Caco-2 (cell line): ENCODE data around the gene PFKP. TPM values are rescaled to one million over a fixed set of nuclear protein-coding genes. Genes with fewer than 3 reads are reported as not detected.

Source experiments
- BruUV-seq: library from RNA; stranded (reverse); fragments of 400-500 nt; replicated peaks from 2 replicates; lab custom pipeline; 2021; lab: Mats Ljungman, UMichigan
- CTCF ChIA-PET: fragments of 300-600 bp; sonication (Branson Sonifier 250); formaldehyde crosslinking; loops from one replicate; lab custom pipeline; 2022; ENCODE audit warnings: antibody characterized with exemption; lab: Charles Lee
- POLR2A ChIA-PET: fragments of 300-600 bp; sonication (Branson Sonifier 250); formaldehyde crosslinking; loops from one replicate; lab custom pipeline; 2022; ENCODE audit warnings: antibody characterized with exemption; lab: Charles Lee
- DNase-seq, 2 experiments: peaks; one replicate each; pipeline versions ENCODE4 v3.0.0 to v3.0.0-alpha.2; 2020 to 2022
- H3K27me3 ChIP-seq: replicated peaks from 2 replicates; pipeline ENCODE4 v1.6.0; 2011; ENCODE audit warnings: low read length; ENCODE audit not compliant: control insufficient read depth, insufficient read depth
- H3K36me3 ChIP-seq: 2 replicates; pipeline ENCODE4 v1.5.1; 2011; ENCODE audit warnings: low read length; ENCODE audit not compliant: control insufficient read depth, insufficient read depth
- H3K4me1 ChIP-seq: fragments of 250-450 bp; sonication (Bioruptor Pico); 2 replicates; pipeline ENCODE4 v1.5.1; 2020; ENCODE audit warnings: mild to moderate bottlenecking
- H3K4me3 ChIP-seq: 2 replicates; pipeline ENCODE4 v1.5.1; 2011; ENCODE audit warnings: low read depth, mild to moderate bottlenecking, control low read depth, low read length
- H3K9me3 ChIP-seq: fragments of 250-450 bp; sonication (Bioruptor Pico); 2 replicates; pipeline ENCODE4 v1.5.1; 2020; ENCODE audit warnings: mild to moderate bottlenecking, moderate library complexity
- H3K27ac Mint-ChIP-seq: one replicate; pipeline ENCODE4 v1.8.0; 2022; ENCODE audit warnings: mixed read lengths; ENCODE audit not compliant: unreplicated experiment
- H3K27me3 Mint-ChIP-seq: one replicate; pipeline ENCODE4 v1.8.0; 2022; ENCODE audit warnings: mixed read lengths; ENCODE audit not compliant: insufficient read depth, unreplicated experiment
- H3K36me3 Mint-ChIP-seq: one replicate; pipeline ENCODE4 v1.8.0; 2022; ENCODE audit warnings: mild to moderate bottlenecking, mixed read lengths; ENCODE audit not compliant: insufficient read depth, unreplicated experiment
- H3K4me1 Mint-ChIP-seq: one replicate; pipeline ENCODE4 v1.8.0; 2022; ENCODE audit warnings: low read depth, mixed read lengths; ENCODE audit not compliant: unreplicated experiment
- H3K4me3 Mint-ChIP-seq: one replicate; pipeline ENCODE4 v1.8.0; 2022; ENCODE audit warnings: mild to moderate bottlenecking, moderate library complexity, mixed read lengths; ENCODE audit not compliant: unreplicated experiment
- H3K9me3 Mint-ChIP-seq: one replicate; pipeline ENCODE4 v1.8.0; 2022; ENCODE audit warnings: mixed read lengths; ENCODE audit not compliant: unreplicated experiment
- intact Hi-C: fragments of 100-400 bp; cut with micrococcal nuclease; formaldehyde crosslinking; loops from one replicate; pipeline ENCODE4 v1.10.0; 2022; ENCODE audit not compliant: unreplicated experiment
- total RNA-seq: library from RNA; stranded (reverse); gene quantifications from 2 replicates; pipeline ENCODE4 v1.2.3, GENCODE V29; 2022
- TF ChIP-seq, protein P1 (sequence below), 2 experiments: fragments of 200-600 bp in 1 of 2; IDR thresholded peaks; 1 replicate in 1 of 2; 2 replicates in 1 of 2; pipeline versions ENCODE4 v1.5.1 to v1.8.0; 2011 to 2022; ENCODE audit warnings: antibody characterized with exemption in 1 of 2, control low read depth in 1 of 2, inconsistent platforms in 1 of 2, low read depth in 1 of 2, low read length in 1 of 2, mild to moderate bottlenecking in 1 of 2, moderate library complexity in 1 of 2; ENCODE audit not compliant: insufficient read depth in 1 of 2, severe bottlenecking in 1 of 2, unreplicated experiment in 1 of 2

The PFKP gene
- total RNA-seq, 1 experiment from 2014 or later = 218 TPM

DNA sequence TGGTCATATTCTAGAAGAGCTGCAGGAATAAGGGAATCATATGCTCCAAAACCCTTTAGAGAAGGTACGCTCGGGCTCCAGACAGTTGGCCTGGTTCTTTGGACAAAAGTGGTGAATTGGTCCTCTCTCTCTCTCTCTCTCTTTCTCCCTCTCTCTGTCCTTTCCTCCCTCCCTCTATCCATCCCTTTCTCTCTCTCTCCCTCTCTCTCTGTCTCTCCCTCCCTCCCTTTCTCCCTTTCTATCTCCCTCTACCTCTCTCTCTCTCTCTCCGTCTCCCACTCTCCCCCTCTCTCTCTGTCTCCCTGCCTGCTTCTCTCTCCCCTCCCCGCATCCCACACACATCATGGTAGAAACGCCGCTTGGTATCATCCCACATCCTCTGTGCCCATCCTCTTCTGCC is 19.8 kb upstream of the PFKP start:
- Histone ChIP-seq H3K9me3 (no peaks in the 10 kb centered on the region), H3K36me3 (no peaks in the 10 kb centered on the region), H3K27me3 (no peaks in the 10 kb centered on the region), H3K4me3 (no peak overlapping the region), H3K4me1 (peaks cover 24% of the 10 kb centered on the region)
- TF ChIP-seq, protein P1, sequence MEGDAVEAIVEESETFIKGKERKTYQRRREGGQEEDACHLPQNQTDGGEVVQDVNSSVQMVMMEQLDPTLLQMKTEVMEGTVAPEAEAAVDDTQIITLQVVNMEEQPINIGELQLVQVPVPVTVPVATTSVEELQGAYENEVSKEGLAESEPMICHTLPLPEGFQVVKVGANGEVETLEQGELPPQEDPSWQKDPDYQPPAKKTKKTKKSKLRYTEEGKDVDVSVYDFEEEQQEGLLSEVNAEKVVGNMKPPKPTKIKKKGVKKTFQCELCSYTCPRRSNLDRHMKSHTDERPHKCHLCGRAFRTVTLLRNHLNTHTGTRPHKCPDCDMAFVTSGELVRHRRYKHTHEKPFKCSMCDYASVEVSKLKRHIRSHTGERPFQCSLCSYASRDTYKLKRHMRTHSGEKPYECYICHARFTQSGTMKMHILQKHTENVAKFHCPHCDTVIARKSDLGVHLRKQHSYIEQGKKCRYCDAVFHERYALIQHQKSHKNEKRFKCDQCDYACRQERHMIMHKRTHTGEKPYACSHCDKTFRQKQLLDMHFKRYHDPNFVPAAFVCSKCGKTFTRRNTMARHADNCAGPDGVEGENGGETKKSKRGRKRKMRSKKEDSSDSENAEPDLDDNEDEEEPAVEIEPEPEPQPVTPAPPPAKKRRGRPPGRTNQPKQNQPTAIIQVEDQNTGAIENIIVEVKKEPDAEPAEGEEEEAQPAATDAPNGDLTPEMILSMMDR (IDR thresholded peaks at IDR 0.05; ENCODE audit: insufficient read depth in 1 of 2, low read depth in 1 of 2, low read length in 1 of 2, severe bottlenecking in 1 of 2, unreplicated experiment in 1 of 2) = no peak
- ChIA-PET POLR2A (no interaction called here), CTCF (no interaction called here)
- Mint-ChIP-seq H3K4me3 (no peak overlapping the region), H3K36me3 (no peaks in the 10 kb centered on the region), H3K9me3 (no peaks in the 10 kb centered on the region), H3K27ac (no peak overlapping the region), H3K27me3 (no peaks in the 10 kb centered on the region), H3K4me1 (peaks cover 22% of the 10 kb centered on the region)
- no peak for DNase-seq
- intact Hi-C loops = no loop called here
- BruUV-seq = no TSS peak

DNA sequence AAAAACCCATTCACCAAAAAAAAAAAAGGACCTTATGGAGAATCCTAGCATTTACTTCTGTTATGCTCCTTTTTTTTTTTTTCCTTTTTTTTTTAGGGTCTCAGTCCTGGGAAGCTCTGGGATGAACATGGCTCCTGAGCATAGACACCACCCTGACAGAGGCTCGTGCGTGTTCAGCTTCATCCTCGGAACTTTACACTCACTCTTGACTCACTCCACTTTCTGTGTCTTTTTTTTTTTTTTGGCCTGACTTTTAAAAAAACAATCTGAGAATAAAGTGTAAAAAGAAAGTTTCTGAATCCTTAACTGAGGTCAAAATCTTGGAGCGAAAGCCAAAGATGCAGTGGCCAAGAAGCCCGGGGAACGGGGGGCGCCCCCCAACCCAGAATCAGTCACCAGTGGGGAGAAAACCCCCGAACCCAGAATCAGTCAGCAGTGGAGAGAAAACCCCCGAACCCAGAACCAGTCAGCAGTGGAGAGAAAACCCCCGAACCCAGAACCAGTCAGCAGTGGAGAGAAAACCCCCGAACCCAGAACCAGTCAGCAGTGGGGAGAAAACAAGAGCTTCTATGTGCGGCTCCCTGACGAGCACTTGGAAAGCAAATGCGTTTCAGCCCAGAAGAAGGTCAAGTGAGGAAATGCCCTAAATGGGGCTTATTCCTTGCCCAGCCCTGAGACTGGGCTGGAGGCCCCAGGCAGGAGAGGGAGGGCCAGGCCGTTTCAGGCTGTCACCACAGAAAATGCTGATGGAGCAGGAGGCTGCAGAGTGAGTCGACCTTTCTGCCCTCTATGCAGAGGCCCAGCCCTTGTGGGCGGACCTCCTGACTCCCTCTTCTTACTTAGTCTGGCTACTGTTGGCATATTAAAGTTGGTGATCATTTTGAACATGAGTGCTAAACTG is 19.0 kb upstream of the PFKP start:
- H3K4me1 ChIP-seq = peaks cover 31% of the 10 kb centered on the region
- no TSS peak for BruUV-seq
- TF ChIP-seq, protein P1 (IDR thresholded peaks at IDR 0.05; ENCODE audit: insufficient read depth in 1 of 2, low read depth in 1 of 2, low read length in 1 of 2, severe bottlenecking in 1 of 2, unreplicated experiment in 1 of 2) = no peak
- Mint-ChIP-seq H3K36me3 (no peaks in the 10 kb centered on the region), H3K4me1 (peaks cover 20% of the 10 kb centered on the region), H3K9me3 (no peaks in the 10 kb centered on the region), H3K27ac (no peak overlapping the region), H3K4me3 (no peak overlapping the region), H3K27me3 (no peaks in the 10 kb centered on the region)
- intact Hi-C loops = no loop called here
- H3K4me3 ChIP-seq = no peak overlapping the region
- ChIA-PET POLR2A (no interaction called here), CTCF (no interaction called here)
- H3K27me3 ChIP-seq = no peaks in the 10 kb centered on the region
- DNase-seq = no peak
- no peaks in the 10 kb centered on the region for H3K9me3 ChIP-seq
- no peaks in the 10 kb centered on the region for H3K36me3 ChIP-seq

DNA sequence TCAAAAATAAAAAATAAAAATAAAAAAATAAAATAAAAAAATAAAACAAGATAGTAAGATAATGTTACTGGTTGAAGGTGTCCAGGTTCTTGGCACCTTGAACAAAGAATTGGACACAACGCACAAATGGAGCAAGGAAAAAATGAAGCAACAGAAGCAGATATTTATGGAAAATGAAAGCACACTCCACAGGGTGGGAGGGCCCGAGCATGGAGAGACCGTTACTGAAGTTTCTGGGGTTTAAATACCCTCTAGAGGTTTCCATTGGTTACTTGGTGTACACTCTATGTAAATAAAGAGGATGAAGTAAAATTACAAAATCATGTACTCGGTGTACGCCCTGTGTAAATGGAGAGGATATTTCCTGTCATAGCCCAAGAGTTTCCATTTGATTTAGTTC is 15.7 kb upstream of the PFKP start:
- Histone ChIP-seq H3K36me3 (no peaks in the 10 kb centered on the region), H3K9me3 (no peaks in the 10 kb centered on the region), H3K4me3 (no peak overlapping the region), H3K27me3 (no peaks in the 10 kb centered on the region), H3K4me1 (peaks cover 48% of the 10 kb centered on the region)
- CTCF ChIA-PET = no interaction called here
- Mint-ChIP-seq H3K9me3 (no peaks in the 10 kb centered on the region), H3K4me1 (peaks cover 31% of the 10 kb centered on the region), H3K36me3 (no peaks in the 10 kb centered on the region), H3K4me3 (no peak overlapping the region), H3K27ac (no peak overlapping the region), H3K27me3 (no peaks in the 10 kb centered on the region)
- POLR2A ChIA-PET = no interaction called here
- no TSS peak for BruUV-seq
- TF ChIP-seq, protein P1 (IDR thresholded peaks at IDR 0.05; ENCODE audit: insufficient read depth in 1 of 2, low read depth in 1 of 2, low read length in 1 of 2, severe bottlenecking in 1 of 2, unreplicated experiment in 1 of 2) = no peak
- intact Hi-C loops = no loop called here
- DNase-seq = no peak
